Brain microvascular endothelial cell (primary cell): ENCODE data around the gene AP1S2.

Experiments used
- DNase-seq: peaks from one replicate; pipeline ENCODE4 v3.0.0-alpha.2; 2020
- H3K27ac ChIP-seq: fragments of 250-450 bp; sonication (Bioruptor Pico); 2 replicates; pipeline ENCODE4 v1.5.1; 2020; ENCODE audit warnings: mild to moderate bottlenecking, moderate library complexity
- H3K27me3 ChIP-seq: fragments of 250-450 bp; sonication (Bioruptor Pico); replicated peaks from 2 replicates; pipeline ENCODE4 v1.5.1; 2020; ENCODE audit warnings: mild to moderate bottlenecking
- H3K36me3 ChIP-seq: fragments of 250-450 bp; sonication (Bioruptor Pico); replicated peaks from 2 replicates; pipeline ENCODE4 v1.5.1; 2020; ENCODE audit warnings: mild to moderate bottlenecking
- H3K4me3 ChIP-seq: 2 replicates; pipeline ENCODE4 v1.5.1; 2011; ENCODE audit warnings: low read depth, mild to moderate bottlenecking, control low read depth, low read length, moderate library complexity
- CTCF ChIP-seq: IDR thresholded peaks from 2 replicates; pipeline ENCODE4 v1.5.1; 2011; ENCODE audit warnings: low read depth, mild to moderate bottlenecking, moderate library complexity, low read length, control low read depth, inconsistent platforms; ENCODE audit errors: missing control alignments
- in situ Hi-C: cut with HindIII; loops from 2 replicates; pipeline ENCODE4 v1.10.0; 2017; ENCODE audit warnings: low sequenced_read_pairs, low pct_ligation_motif_present

AP1S2 gene

GRCh38 chrX:15825936-15826335, 28.7 kb downstream of the AP1S2 start:
- no peak for DNase-seq
- H3K27ac ChIP-seq: no peak overlapping the region
- in situ Hi-C loops: no loop called here
- no peak for TF ChIP-seq CTCF
- no peaks in the 10 kb centered on the region for H3K27me3 ChIP-seq
- H3K4me3 ChIP-seq: no peak overlapping the region
- H3K36me3 ChIP-seq: peaks cover 16% of the 10 kb centered on the region

GRCh38 chrX:15822922-15823321, 31.7 kb downstream of the AP1S2 start:
- H3K4me3 ChIP-seq: no peak overlapping the region
- no peak overlapping the region for H3K27ac ChIP-seq
- DNase-seq: no peak
- H3K36me3 ChIP-seq: peaks cover 29% of the 10 kb centered on the region
- H3K27me3 ChIP-seq: no peaks in the 10 kb centered on the region
- in situ Hi-C loops: no loop called here
- no peak for TF ChIP-seq CTCF

- no peak for DNase-seq
- in situ Hi-C loops: no loop called here
- H3K36me3 ChIP-seq: peaks cover 40% of the 10 kb centered on the region
- no peak overlapping the region for H3K4me3 ChIP-seq
- H3K27ac ChIP-seq: no peak overlapping the region
- TF ChIP-seq CTCF: no peak
- H3K27me3 ChIP-seq: no peaks in the 10 kb centered on the region
Measured at GRCh38 chrX:15820106-15821073, 34.2 kb downstream of the AP1S2 start.

GRCh38 chrX:15816886-15817285, 37.7 kb downstream of the AP1S2 start:
- no peak overlapping the region for H3K4me3 ChIP-seq
- no peak overlapping the region for H3K27ac ChIP-seq
- DNase-seq: no peak
- H3K36me3 ChIP-seq: peaks cover 46% of the 10 kb centered on the region
- H3K27me3 ChIP-seq: no peaks in the 10 kb centered on the region
- in situ Hi-C loops: no loop called here
- TF ChIP-seq CTCF: no peak

- no peak overlapping the region for H3K27ac ChIP-seq
- in situ Hi-C loops: no loop called here
- DNase-seq: no peak
Measured at GRCh38 chrX:15816438-15816809, 38.2 kb downstream of the AP1S2 start.

More at GRCh38 chrX:15816438-15816809, 38.2 kb downstream of the AP1S2 start:
- no peak for TF ChIP-seq CTCF
- H3K4me3 ChIP-seq: no peak overlapping the region
- peaks cover 48% of the 10 kb centered on the region for H3K36me3 ChIP-seq
- no peaks in the 10 kb centered on the region for H3K27me3 ChIP-seq
